Uterus (tissue), 2 donors: ENCODE data around the gene OR2T35.

Experiments used
- POLR2A ChIP-seq, 2 donors: fragments of 450-650 bp; IDR thresholded peaks; one replicate each; pipeline ENCODE4 v1.6.1; 2016; ENCODE audit warnings: antibody characterized with exemption in 2 of 2, mild to moderate bottlenecking in 1 of 2, moderate library complexity in 1 of 2
- TF ChIP-seq, protein P1 (sequence below), 4 experiments: fragments of 200-600 bp in 2 of 4; fragments of 450-650 bp in 2 of 4; sonication (generic) in 2 of 4; IDR thresholded peaks; one replicate each; pipeline ENCODE4 v1.5.1; 2016 to 2019; ENCODE audit warnings: antibody characterized with exemption in 4 of 4, mild to moderate bottlenecking in 2 of 4, moderate library complexity in 1 of 4

DNA sequence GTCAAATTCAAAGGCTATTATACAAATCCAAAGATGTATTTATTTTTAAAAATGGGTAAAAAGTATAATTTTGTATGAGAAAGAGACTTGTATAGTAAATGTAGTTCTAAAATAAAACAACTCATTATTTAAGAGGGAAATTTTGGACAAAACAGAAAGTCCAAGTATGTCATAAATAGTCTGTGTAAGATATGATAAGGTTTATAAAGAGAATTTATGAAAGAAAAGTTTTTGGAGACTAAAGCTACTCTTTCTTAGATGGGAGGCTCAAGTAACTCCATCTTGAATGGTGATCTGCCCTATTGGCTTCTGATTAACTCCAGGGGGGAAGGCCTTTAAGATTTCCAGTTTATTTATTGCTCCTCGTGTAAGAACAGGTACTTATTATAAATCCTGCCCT, 24.9 kb upstream of the OR2T35 start:
- TF ChIP-seq, protein P1, sequence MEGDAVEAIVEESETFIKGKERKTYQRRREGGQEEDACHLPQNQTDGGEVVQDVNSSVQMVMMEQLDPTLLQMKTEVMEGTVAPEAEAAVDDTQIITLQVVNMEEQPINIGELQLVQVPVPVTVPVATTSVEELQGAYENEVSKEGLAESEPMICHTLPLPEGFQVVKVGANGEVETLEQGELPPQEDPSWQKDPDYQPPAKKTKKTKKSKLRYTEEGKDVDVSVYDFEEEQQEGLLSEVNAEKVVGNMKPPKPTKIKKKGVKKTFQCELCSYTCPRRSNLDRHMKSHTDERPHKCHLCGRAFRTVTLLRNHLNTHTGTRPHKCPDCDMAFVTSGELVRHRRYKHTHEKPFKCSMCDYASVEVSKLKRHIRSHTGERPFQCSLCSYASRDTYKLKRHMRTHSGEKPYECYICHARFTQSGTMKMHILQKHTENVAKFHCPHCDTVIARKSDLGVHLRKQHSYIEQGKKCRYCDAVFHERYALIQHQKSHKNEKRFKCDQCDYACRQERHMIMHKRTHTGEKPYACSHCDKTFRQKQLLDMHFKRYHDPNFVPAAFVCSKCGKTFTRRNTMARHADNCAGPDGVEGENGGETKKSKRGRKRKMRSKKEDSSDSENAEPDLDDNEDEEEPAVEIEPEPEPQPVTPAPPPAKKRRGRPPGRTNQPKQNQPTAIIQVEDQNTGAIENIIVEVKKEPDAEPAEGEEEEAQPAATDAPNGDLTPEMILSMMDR (IDR thresholded peaks at IDR 0.05): no peak
- no peak for TF ChIP-seq POLR2A (IDR thresholded peaks at IDR 0.05)
